Measurements from ENCODE around the gene STMN3.
A peak's percentile ranks its signal among the peaks of the same experiment; 100 is the strongest.
"Not testable (repeated sequence)": the region's sequence is repeated elsewhere in the genome, so short reads cannot be mapped to it uniquely, and the experiment has no call there.

Gene STMN3

DNA sequence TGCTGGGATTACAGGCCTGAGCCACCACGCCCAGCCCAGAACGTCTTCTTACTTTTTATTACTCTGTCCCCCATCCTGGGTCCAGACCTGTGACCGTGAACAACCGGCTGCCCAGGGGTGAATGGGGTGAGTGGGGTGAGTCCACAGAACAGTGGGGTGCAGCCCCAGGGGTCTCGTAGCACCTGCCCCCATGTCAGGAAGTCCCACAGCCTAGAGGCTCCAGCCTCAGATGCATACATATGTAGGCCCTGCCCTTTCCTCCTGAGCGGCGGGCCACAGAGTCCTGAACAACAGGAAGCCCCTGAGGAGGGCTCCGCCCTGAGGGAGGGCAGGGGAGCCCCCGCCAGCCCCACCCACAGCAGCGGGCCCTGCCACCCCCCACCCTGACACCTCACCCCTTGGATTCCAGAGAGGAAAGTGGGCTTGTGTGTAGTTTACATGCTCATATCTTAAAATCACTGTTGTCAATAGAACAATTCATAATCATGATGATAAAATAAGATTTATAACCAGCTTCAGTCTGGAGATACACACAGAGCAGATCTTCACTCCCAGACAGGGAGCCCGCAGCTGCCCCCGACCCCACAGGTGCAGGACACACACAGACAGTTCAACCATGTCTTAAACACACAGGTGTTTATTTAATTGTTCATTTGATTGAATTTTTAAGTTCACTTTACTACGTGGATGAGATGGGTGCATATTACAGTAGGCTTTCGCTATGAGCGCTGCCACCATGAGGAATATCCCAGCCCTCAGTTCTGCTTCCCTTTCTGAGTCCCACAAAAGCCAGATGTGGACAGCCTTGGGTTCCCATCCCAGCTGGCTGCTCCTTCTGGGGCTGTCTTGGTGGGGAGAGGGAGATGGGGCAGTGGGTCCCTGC is 13.9 kb downstream of the STMN3 start:
- peak in 1 of 2 donors; percentile 54 for DNase-seq (ENCODE audit: low read depth in 2 of 2, low spot score in 1 of 2)

DNA sequence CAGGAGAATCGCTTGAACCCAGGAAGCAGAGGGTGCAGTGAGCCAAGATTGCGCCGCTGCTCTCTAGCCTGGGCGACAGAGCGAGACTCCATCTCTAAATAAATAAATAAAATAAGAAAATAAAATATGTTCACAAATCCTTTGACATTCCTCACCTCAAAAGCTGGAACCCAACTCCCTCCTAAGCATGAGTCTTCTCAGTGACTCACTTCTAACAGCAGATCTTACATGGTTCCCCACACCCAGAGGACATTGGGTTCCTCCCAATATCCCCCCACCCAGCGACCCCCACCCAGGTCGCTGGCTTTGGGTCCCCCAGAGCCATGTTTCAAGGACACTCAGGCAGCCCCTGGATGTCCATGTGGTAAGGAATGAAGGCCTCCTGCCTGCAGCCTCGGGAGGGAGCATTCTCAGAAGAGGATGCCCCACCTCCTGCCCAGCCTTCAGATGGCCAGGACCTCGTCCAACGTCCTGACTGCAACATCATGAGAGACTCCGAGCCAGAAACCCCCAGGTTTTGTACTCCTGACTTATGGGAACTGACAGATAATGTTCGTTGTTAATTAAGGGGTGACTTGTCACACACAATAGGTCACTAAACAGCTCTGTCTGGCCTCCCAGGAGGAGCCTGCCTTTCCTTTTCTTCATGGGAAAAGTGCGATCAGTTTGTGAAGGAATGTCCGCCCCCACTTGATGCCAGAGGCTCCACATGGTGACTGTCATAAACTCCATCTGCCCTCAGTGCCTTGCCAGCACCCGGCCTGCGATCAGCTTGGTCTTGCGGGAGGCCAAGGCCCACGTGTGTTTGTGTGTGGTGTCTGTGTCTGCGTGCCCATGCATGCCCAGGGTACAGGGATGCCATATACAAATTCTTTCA is 16.2 kb downstream of the STMN3 start:
- no peak for DNase-seq (ENCODE audit: low read depth in 2 of 2, low spot score in 1 of 2)

- DNase-seq (ENCODE audit: low read depth in 2 of 2, low spot score in 1 of 2): peak in 1 of 2 donors; percentile 59
Measured at GRCh38 chr20:63635431-63636141, 17.6 kb downstream of the STMN3 start.

DNA sequence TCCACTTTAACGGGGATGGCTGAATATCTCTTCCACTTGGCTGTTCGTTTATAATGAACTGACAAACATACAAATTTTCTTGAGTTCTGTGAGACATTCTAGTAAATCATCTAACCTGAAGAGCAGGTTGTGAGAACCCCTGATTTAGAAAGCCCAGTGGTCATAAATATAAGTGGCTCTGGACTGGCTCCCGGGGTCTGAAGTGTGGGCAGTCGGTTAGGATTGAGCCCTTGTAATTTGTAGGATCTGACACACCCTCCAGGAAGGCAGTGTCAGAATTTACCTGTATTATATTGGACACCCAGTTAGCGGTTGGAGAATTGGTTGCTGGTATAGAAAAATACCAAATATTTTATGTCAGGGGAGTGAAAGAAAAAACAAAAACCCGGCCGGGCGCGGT is 19.5 kb downstream of the STMN3 start:
- DNase-seq (ENCODE audit: low read depth in 2 of 2, low spot score in 1 of 2): no peak

- not testable (repeated sequence) for DNase-seq (ENCODE audit: low read depth in 2 of 2, low spot score in 1 of 2)
Measured at GRCh38 chr20:63631426-63631825, 21.8 kb downstream of the STMN3 start.

- DNase-seq (ENCODE audit: low read depth in 2 of 2, low spot score in 1 of 2): not testable (repeated sequence)
Measured at GRCh38 chr20:63630956-63631355, 22.3 kb downstream of the STMN3 start.

GRCh38 chr20:63628246-63628975 is 24.8 kb downstream of the STMN3 start:
- no peak for DNase-seq (ENCODE audit: low read depth in 2 of 2, low spot score in 1 of 2)

- DNase-seq (ENCODE audit: low read depth in 2 of 2, low spot score in 1 of 2): no peak
Measured at GRCh38 chr20:63627751-63628245, 25.4 kb downstream of the STMN3 start.

- DNase-seq (ENCODE audit: low read depth in 2 of 2, low spot score in 1 of 2): peak; percentile 82 to 89
Measured at GRCh38 chr20:63627129-63627750, 26.0 kb downstream of the STMN3 start.

DNA sequence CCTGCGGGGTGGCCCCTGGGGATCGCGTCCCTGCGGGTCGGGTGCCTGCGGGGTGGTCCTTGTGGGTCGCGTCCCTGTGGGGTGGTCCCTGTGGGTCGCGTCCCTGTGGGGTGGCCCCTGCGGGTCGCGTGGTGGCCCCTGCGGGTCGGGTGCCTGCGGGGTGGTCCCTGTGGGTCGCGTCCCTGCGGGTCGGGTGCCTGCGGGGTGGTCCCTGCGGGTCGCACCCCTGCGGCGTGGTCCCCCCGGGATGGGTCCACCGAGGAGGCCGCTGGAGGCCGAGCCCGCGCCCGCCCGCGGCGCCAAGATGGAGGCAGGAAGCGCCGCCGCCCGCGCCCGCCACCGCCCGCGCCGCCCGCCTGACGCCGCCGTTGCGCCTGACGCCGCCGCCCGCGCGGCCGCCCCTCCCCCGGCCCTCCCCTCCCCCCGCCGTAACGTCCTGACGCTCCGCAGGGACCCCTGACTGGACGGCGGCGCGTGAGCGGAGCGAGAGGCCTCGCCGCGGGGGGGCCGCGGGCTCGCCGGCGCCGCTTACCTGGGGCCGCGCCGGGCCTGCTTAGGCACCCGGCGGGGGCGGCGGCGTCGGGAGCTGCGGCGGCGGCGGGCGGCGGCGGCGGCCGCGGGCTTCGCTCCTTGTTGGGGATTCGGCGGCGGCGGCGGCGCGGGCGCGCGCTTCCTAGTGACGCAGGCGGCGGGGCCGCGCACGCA is 26.6 kb downstream of the STMN3 start, which contains the start of gene GMEB2:
GMEB2 (minus strand) TSS at position 678 of the 705 bp plus-strand sequence. CDS start 7,704 bp downstream, outside the sequence.
- no peak for DNase-seq (ENCODE audit: low read depth in 2 of 2, low spot score in 1 of 2)

DNA sequence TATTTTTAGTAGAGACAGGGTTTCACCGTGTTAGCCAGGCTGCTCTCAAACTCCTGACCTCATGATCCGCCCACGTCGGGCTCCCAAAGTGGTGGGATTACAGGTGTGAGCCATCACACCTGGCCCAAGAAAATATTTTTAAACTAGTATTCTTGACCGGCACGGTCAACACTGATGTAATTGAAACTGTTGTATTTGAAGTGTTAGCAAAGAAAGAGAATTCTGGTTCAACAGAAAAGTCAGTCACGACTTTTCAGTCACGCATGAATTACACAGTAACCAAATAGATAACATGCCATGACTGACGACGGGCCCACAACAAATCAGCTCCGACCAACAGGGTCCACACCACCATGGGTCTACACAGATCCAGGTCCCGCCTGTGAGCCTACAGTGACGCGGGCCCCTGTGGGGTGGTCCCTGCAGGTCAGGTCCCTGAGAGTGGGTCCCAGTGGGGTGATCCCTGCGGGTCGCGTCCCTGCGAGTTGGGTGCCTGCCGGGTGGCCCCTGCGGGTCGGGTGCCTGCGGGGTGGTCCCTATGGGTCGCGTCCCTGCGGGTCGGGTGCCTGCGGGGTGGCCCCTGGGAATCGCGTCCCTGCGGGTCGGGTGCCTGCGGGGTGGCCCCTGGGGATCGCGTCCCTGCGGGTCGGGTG is 27.3 kb downstream of the STMN3 start:
- DNase-seq (ENCODE audit: low read depth in 2 of 2, low spot score in 1 of 2): no peak

DNA sequence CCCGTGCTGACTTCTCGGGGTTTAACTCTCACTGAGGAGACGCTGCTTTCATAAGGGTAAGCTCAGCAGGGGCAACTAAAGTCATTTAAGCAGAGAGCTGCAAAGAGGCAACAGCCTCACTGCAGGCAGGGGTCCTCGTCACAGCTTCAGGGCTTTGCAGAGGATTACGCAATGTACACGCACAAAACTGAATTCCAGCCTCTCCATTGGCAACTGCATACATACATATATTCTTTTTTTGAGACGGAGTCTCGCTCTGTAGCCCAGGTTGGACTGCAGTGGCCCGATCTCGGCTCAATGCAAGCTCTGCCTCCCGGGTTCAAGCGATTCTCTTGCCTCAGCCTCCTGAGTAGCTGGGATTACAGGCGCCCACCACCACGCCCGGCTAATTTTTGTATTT is 28.7 kb downstream of the STMN3 start:
- DNase-seq (ENCODE audit: low read depth in 2 of 2, low spot score in 1 of 2): no peak

DNA sequence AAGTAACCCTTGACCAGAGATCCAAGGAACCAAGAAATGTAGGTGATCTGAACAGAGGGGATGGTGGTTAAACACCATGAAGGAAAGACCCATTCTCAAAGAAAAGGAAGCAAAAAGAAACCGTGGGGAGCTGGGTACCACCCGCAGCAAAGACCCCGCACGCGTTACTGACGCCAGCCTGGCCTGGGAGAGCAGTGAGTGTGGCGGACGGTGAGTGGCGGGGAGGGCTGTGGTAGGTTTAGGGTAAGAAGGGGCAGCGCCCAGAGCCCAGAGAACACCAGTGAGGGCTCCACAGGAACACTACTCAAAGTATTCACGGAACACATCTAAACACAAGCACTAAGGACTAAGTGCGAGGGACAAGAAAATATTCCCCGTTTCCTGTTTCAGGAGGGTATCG is 30.5 kb downstream of the STMN3 start:
- no peak for DNase-seq (ENCODE audit: low read depth in 2 of 2, low spot score in 1 of 2)

DNA sequence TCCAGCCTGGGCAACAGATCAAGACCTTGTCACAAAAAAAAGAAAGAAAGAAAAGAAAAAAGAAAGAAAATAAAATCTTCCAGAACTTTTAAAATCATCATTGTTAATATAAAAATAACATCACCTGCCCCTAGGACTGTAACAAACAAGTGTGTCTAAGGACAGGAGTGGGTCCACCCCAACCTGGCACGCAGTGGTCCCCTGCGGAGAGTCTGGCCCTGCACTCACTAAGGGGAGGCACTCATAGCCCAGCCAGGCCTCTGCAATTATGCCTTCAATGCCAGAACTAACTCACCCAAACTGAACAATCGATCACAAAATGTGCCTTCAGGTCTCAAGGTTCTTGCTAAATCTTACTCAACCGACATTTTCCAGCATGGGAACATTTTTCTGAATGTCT is 31.1 kb downstream of the STMN3 start:
- no peak for DNase-seq (ENCODE audit: low read depth in 2 of 2, low spot score in 1 of 2)

GRCh38 chr20:63620991-63621390 is 32.2 kb downstream of the STMN3 start:
- no peak for DNase-seq (ENCODE audit: low read depth in 2 of 2, low spot score in 1 of 2)

- DNase-seq (ENCODE audit: low read depth in 2 of 2, low spot score in 1 of 2): no peak
Measured at GRCh38 chr20:63619505-63619904, 33.7 kb downstream of the STMN3 start.

GRCh38 chr20:63619086-63619485 is 34.1 kb downstream of the STMN3 start:
- DNase-seq (ENCODE audit: low read depth in 2 of 2, low spot score in 1 of 2): no peak

DNA sequence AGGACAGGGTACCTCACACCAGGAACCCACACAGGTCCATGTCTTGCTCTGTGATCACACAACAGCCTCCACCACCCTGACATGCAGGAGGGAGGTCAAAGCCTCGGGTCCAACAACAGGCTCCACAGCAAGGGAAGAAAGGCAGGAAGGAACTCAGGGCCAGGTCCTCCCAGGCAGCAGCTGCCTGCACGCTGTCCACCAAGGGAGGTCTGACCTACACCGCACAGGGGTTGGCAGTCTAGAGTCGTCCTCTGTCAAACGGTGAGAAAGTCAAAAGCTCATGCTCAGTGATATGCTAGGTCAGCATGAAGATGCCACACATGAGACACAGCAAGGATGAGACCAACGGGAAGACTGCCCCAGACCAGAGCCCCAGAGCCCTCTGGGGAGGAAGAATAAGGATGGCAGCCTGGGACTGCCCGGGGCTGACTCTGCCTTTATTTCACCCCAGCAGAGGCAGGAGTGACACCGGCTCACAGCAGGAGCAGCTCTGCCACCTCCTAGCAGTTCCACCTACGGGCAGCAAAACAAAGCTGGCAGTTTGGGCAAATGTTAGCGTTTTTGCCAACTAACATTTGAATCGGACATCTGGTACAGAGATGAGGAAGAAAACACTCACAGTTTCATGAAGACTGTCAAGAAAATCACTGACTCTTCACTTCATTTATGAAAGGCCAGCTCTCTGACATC is 34.8 kb downstream of the STMN3 start:
- no peak for DNase-seq (ENCODE audit: low read depth in 2 of 2, low spot score in 1 of 2)

Data from stimulated activated CD8-positive, alpha-beta memory T cell treated with anti-CD3 and anti-CD28 coated beads, Interleukin-4, amount 100 ng/mL, for 1 hour (primary cell).